Liver (tissue), 9 donors: ENCODE results near the gene AGTPBP1. TPM values are rescaled to one million over a fixed set of nuclear protein-coding genes. Genes with fewer than 3 reads are reported as not detected.

Experiments
- DNase-seq: peaks from one replicate; pipeline ENCODE4 v3.0.0-alpha.2; 2017; ENCODE audit warnings: low spot score
- H3K27ac ChIP-seq, 2 donors: one replicate each; pipeline ENCODE4 v1.7.0; 2013; ENCODE audit warnings: inconsistent platforms in 2 of 2, low read length in 2 of 2, control low read depth in 1 of 2, low read depth in 1 of 2, mild to moderate bottlenecking in 1 of 2
- H3K27me3 ChIP-seq, 4 donors: one replicate each; pipeline versions ENCODE4 v1.6.1 to v1.7.0; 2013; ENCODE audit warnings: low read length in 3 of 4, inconsistent platforms in 1 of 4, mild to moderate bottlenecking in 1 of 4, moderate library complexity in 1 of 4; ENCODE audit not compliant: control insufficient read depth in 4 of 4, insufficient read depth in 4 of 4
- H3K36me3 ChIP-seq, 4 donors: one replicate each; pipeline versions ENCODE4 v1.6.1 to v1.7.0; 2013; ENCODE audit warnings: low read length in 3 of 4, mild to moderate bottlenecking in 3 of 4, low read depth in 1 of 4, moderate library complexity in 1 of 4; ENCODE audit not compliant: control insufficient read depth in 4 of 4, insufficient read depth in 3 of 4
- H3K4me1 ChIP-seq, 4 donors: one replicate each; pipeline versions ENCODE4 v1.6.1 to v1.7.0; 2013; ENCODE audit warnings: low read length in 3 of 4, mild to moderate bottlenecking in 3 of 4, moderate library complexity in 1 of 4; ENCODE audit not compliant: control insufficient read depth in 4 of 4, insufficient read depth in 4 of 4
- H3K4me3 ChIP-seq, 3 donors: one replicate each; pipeline versions ENCODE4 v1.6.1 to v1.7.0; 2013; ENCODE audit warnings: low read length in 3 of 3, control low read depth in 1 of 3, low read depth in 1 of 3, mild to moderate bottlenecking in 1 of 3
- H3K9ac ChIP-seq, 2 donors: one replicate each; pipeline ENCODE4 v1.7.0; 2013; ENCODE audit warnings: low read length in 2 of 2, mild to moderate bottlenecking in 2 of 2, moderate library complexity in 2 of 2, control low read depth in 1 of 2, low read depth in 1 of 2
- H3K9me3 ChIP-seq, 4 donors: one replicate each; pipeline versions ENCODE4 v1.6.1 to v1.7.0; 2013; ENCODE audit warnings: low read length in 3 of 4; ENCODE audit not compliant: control insufficient read depth in 4 of 4
- ATF3 ChIP-seq: IDR thresholded peaks from 2 replicates; pipeline ENCODE4 v1.6.1; 2016; ENCODE audit warnings: antibody characterized with exemption
- CTCF ChIP-seq: fragments of 150-350 bp; IDR thresholded peaks from 2 replicates; pipeline ENCODE4 v1.5.1; 2017; ENCODE audit warnings: improper control_type of control experiment, low read depth, low read length; ENCODE audit not compliant: missing input control
- EGR1 ChIP-seq, 2 donors: IDR thresholded peaks; 2 replicates each; pipeline ENCODE4 v1.6.1; 2016 to 2018; ENCODE audit warnings: antibody characterized with exemption in 2 of 2, low read depth in 2 of 2
- FOXA1 ChIP-seq: IDR thresholded peaks from 2 replicates; pipeline ENCODE4 v1.6.1; 2016; ENCODE audit warnings: antibody characterized with exemption
- FOXA2 ChIP-seq: IDR thresholded peaks from 2 replicates; pipeline ENCODE4 v1.6.1; 2016; ENCODE audit warnings: antibody characterized with exemption
- HNF4A ChIP-seq, 2 donors: conservative IDR thresholded peaks; 2 replicates each; pipeline ENCODE4 v1.6.1; 2016; ENCODE audit warnings: antibody characterized with exemption in 2 of 2, mild to moderate bottlenecking in 2 of 2
- HNF4G ChIP-seq: IDR thresholded peaks from 2 replicates; pipeline ENCODE4 v1.6.1; 2016; ENCODE audit warnings: antibody characterized with exemption
- JUND ChIP-seq, 2 donors: IDR thresholded peaks; 2 replicates each; pipeline ENCODE4 v1.6.1; 2016; ENCODE audit warnings: antibody characterized with exemption in 2 of 2
- NR2F2 ChIP-seq: IDR thresholded peaks from 2 replicates; pipeline ENCODE4 v1.6.1; 2016; ENCODE audit warnings: antibody characterized with exemption
- RAD21 ChIP-seq, 2 donors: IDR thresholded peaks; 2 replicates each; pipeline ENCODE4 v1.6.1; 2016; ENCODE audit warnings: antibody characterized with exemption in 2 of 2, mild to moderate bottlenecking in 2 of 2
- REST ChIP-seq: IDR thresholded peaks from 2 replicates; pipeline ENCODE4 v1.6.1; 2016; ENCODE audit warnings: antibody characterized with exemption, mild to moderate bottlenecking
- SP1 ChIP-seq: IDR thresholded peaks from 2 replicates; pipeline ENCODE4 v1.6.1; 2018; ENCODE audit warnings: antibody characterized with exemption, mild to moderate bottlenecking
- TAF1 ChIP-seq: conservative IDR thresholded peaks from 2 replicates; pipeline ENCODE4 v1.6.1; 2016; ENCODE audit warnings: antibody characterized with exemption, mild to moderate bottlenecking
- YY1 ChIP-seq: IDR thresholded peaks from 2 replicates; pipeline ENCODE4 v1.6.1; 2016; ENCODE audit warnings: antibody characterized with exemption, mild to moderate bottlenecking
- WGBS: extraction: QIAGEN DNeasy Blood & Tissue Kit; methylation state at CpG from one replicate; pipeline ENCODE4 v1.1.7; 2013; 5-methylcytosine and 5-hydroxymethylcytosine counted together
- polyA plus RNA-seq, 2 donors: library from polyadenylated mRNA; stranded (reverse) in 1 of 2; unstranded in 1 of 2; fragments of 200-250 nt in 1 of 2; fragments of >200 nt in 1 of 2; fragmentation: Nextera tagmentation in 1 of 2; extraction: Ambion mirVana in 1 of 2; gene quantifications; one replicate each; pipeline versions ENCODE4 v1.2.1 to v1.2.3, GENCODE V29; 2013 to 2015
- total RNA-seq, 2 donors: library from RNA; depleted of rRNA; stranded (reverse); fragments of >200 nt; gene quantifications; one replicate each; pipeline ENCODE4 v1.2.3, GENCODE V29; 2014
- donor health status: healthy.
- donor health status: healthy.
- donor health status: healthy.
- donor health status: healthy.
- donor health status: healthy.

Gene AGTPBP1
- total and polyA plus RNA-seq, 4 donors, result 2.1 to 14.4 (median 5.7) TPM

- TF ChIP-seq REST (no peak), ATF3 (no peak), JUND (IDR thresholded peaks at IDR 0.05) (no peak), FOXA2 (no peak), FOXA1 (no peak), YY1 (no peak), RAD21 (IDR thresholded peaks at IDR 0.05) (no peak), HNF4G (no peak), SP1 (no peak)
Measured at GRCh38 chr9:85534340-85534739, 207.4 kb downstream of the AGTPBP1 start (continued).

DNA sequence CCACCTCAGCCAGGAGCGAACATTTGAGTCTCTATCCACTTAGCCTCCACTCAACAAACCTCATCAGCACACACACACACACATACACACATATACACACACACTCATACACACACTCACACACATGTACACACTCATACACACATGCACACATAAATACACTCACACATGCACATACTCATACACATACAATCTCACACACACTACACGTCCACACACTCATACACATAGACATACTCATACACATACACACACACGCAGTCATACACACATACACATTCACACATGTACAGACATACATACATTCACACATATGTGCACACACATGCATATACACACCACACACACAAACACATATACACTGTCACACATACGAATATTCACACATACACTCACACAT lies 208.2 kb downstream of the AGTPBP1 start:
- no peaks in the 10 kb centered on the region for H3K36me3 ChIP-seq
- no peak overlapping the region for H3K27ac ChIP-seq
- DNase-seq, result no peak
- H3K9me3 ChIP-seq, result no peaks in the 10 kb centered on the region
- no peak overlapping the region for H3K9ac ChIP-seq
- no peak for TF ChIP-seq JUND (IDR thresholded peaks at IDR 0.05)
- no peak for TF ChIP-seq EGR1 (IDR thresholded peaks at IDR 0.05; ENCODE audit: low read depth in 2 of 2)
- no peak for TF ChIP-seq REST
- no peak for TF ChIP-seq CTCF
- no peak for TF ChIP-seq NR2F2
- no peak for TF ChIP-seq TAF1
- no peak for TF ChIP-seq HNF4A (conservative IDR thresholded peaks at IDR 0.05)
- WGBS, result 88% methylated on average over 4 of the region's 4 CpGs
- peaks cover 0 to 5% (median 0%) of the 10 kb centered on the region in 4 donors for H3K4me1 ChIP-seq
- no peak overlapping the region for H3K4me3 ChIP-seq
- no peaks in the 10 kb centered on the region for H3K27me3 ChIP-seq
